ENCODE results near the gene IFNA6. TPM values are rescaled to one million over a fixed set of nuclear protein-coding genes. Genes with fewer than 3 reads are reported as not detected.

IFNA6 gene
- total RNA-seq, 1 experiment from 2014 or later, result not detected

GRCh38 chr9:21357479-21358460, 7.1 kb upstream of the IFNA6 start:
- no peaks in the 10 kb centered on the region for H4K20me1 ChIP-seq (ENCODE audit: insufficient read depth)
- H3K79me2 ChIP-seq (ENCODE audit: insufficient read depth, low read length), result no peaks in the 10 kb centered on the region
- no peaks in the 10 kb centered on the region for H3K36me3 ChIP-seq (ENCODE audit: control insufficient read depth in 1 of 2, insufficient read depth in 2 of 2, low read length in 2 of 2)
- DNase-seq (ENCODE audit: low read depth, low spot score) (no peak), ATAC-seq (no peak)
- TF ChIP-seq ZBTB33 (IDR thresholded peaks at IDR 0.05; ENCODE audit: extremely low read depth, insufficient replicate concordance, low read length), result no peak
- TF ChIP-seq MAX (IDR thresholded peaks at IDR 0.05), result no peak
- TF ChIP-seq SRF (IDR thresholded peaks at IDR 0.05; ENCODE audit: low read depth), result no peak
- TF ChIP-seq SP1 (IDR thresholded peaks at IDR 0.05; ENCODE audit: low read depth), result no peak
- TF ChIP-seq ZFX (IDR thresholded peaks at IDR 0.05), result no peak
- no peak for TF ChIP-seq POLR2AphosphoS5 (IDR thresholded peaks at IDR 0.05; ENCODE audit: low read depth, low read length)
- no peak for TF ChIP-seq ATF3 (IDR thresholded peaks at IDR 0.05)
- no peak for TF ChIP-seq POLR2A (IDR thresholded peaks at IDR 0.05; ENCODE audit: borderline replicate concordance, extremely low read depth, insufficient read depth, insufficient read length)
- no peak for TF ChIP-seq JUND (IDR thresholded peaks at IDR 0.05)
- TF ChIP-seq EGR1 (IDR thresholded peaks at IDR 0.05; ENCODE audit: low read depth), result no peak
- no peak for TF ChIP-seq RAD21 (IDR thresholded peaks at IDR 0.05; ENCODE audit: low read depth)
- TF ChIP-seq CBX3 (IDR thresholded peaks at IDR 0.05; ENCODE audit: low read depth), result no peak
- no peak for TF ChIP-seq CTCF (IDR thresholded peaks at IDR 0.05 in 2 of 3, conservative IDR thresholded peaks at IDR 0.05 in 1 of 3; ENCODE audit: borderline replicate concordance in 1 of 3, insufficient read depth in 1 of 3, low read depth in 2 of 3, low read length in 2 of 3)
- no peak for TF ChIP-seq ZNF274 (IDR thresholded peaks at IDR 0.05; ENCODE audit: low read depth, low read length)
- no peak for TF ChIP-seq CEBPB (IDR thresholded peaks at IDR 0.05; ENCODE audit: low read depth)
- no peak for TF ChIP-seq REST (IDR thresholded peaks at IDR 0.05; ENCODE audit: low read depth)
- TF ChIP-seq YY1 (IDR thresholded peaks at IDR 0.05; ENCODE audit: extremely low read depth, insufficient replicate concordance, low read depth, low read length), result no peak
- TF ChIP-seq EZH2phosphoT487 (IDR thresholded peaks at IDR 0.05; ENCODE audit: borderline replicate concordance), result no peak
- no peak for TF ChIP-seq FOSL1 (IDR thresholded peaks at IDR 0.05; ENCODE audit: low read depth)
- no peaks in the 10 kb centered on the region for H3K9me3 ChIP-seq (ENCODE audit: control insufficient read depth in 1 of 2, insufficient read depth in 1 of 2, low read depth in 1 of 2, low read length in 2 of 2)
- POLR2A ChIA-PET, result no interaction called here
- H3K27ac ChIP-seq (ENCODE audit: low read depth, low read length), result no peak overlapping the region
- H2AFZ ChIP-seq (ENCODE audit: low read depth, low read length, poor library complexity, severe bottlenecking), result no peak overlapping the region
- CTCF ChIA-PET, result no interaction called here
- no peak overlapping the region for H3K4me2 ChIP-seq (ENCODE audit: low read length)
- H3K4me1 ChIP-seq (ENCODE audit: control insufficient read depth in 1 of 2, insufficient read depth in 2 of 2, low read length in 2 of 2), result no peaks in the 10 kb centered on the region
- H3K9ac ChIP-seq (ENCODE audit: low read length), result no peak overlapping the region
- no peaks in the 10 kb centered on the region for H3K9me2 ChIP-seq (ENCODE audit: insufficient read depth)
- intact Hi-C loops (cut with micrococcal nuclease), result no loop called here
- H3K4me3 ChIP-seq (replicated peaks in 1 of 2; ENCODE audit: low read depth in 1 of 2, low read length in 2 of 2), result no peak overlapping the region
- no TSS peak for BruUV-seq (replicated peaks)
- H3K27me3 ChIP-seq (ENCODE audit: insufficient read depth, low read length), result no peaks in the 10 kb centered on the region
- RAD21 ChIA-PET (ENCODE audit: low non-redundant PET in 1 of 2, low total read pairs in 2 of 2, uncharacterized antibody in 2 of 2, unreplicated experiment in 2 of 2), result no interaction called here
